CD1c-positive myeloid dendritic cell (primary cell): ENCODE data around the gene NEDD4.
"Not testable (repeated sequence)": the region's sequence is repeated elsewhere in the genome, so short reads cannot be mapped to it uniquely, and the experiment has no call there.

Source experiments
- DNase-seq: peaks from one replicate; pipeline ENCODE4 v3.0.0-alpha.2; 2016; ENCODE audit errors: extremely low spot score

NEDD4 gene

DNA sequence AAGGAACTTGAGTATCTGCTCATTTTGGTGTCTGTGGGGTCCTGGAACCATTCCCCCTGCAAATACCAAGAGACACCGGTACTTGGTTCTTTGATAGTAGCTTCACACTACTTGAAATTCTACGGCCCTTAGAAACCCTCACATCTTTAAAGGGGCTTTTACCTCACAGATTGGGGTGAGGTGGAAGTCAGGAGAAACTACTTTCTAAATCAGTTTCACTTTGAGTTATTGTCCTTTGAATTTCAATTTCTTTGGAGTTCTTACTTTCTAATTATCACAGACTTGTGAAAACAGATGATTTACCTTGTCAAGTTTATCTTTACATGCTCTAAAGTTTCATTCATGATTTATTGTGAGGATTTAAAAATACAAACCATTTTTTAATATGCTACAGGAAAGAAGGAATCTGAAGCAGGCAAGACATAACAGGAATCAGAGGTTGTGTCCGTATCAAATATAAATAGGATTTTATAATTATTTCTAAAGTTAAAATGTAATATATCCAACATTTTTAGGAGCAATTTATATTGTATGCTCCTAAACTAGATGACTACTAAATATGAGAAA, 98.9 kb downstream of the NEDD4 start:
- no peak for DNase-seq

DNA sequence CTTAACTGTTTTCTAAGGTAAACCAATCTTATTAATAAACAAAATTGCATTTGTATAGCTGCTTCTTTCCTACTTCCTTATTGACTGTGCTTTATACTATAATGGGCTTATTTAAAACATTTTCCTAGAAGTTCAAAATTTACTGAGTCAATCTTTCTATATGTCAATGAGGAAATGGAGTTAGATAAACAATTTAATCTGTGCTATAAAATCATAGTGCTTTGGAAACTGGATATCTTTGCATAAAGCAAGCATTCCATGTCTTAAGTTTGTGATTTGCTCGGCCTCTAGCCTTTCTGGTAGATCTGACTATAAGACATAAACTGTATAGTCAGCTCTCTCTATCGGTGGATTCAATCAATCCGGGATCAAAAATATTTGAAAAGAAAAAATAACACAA, 99.6 kb downstream of the NEDD4 start:
- no peak for DNase-seq

DNA sequence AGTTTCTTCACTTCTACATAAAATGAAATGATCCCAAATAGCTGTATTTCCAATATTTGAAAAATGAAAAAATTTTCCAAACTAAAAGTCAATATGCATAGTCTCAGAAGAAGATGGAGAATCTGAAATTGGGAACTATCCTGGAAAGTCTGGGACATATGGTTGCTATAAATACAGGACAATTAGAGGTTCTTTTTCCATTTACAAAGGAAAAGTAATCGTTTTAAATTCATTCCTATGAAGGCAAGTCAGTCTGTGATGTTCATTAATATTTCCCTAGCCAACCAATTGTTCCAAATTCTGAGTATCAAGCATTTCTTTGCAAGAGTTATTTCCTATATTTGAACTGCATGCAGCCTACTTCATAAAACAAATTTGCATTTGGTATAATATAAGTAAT, 102.2 kb downstream of the NEDD4 start:
- DNase-seq, result no peak

DNA sequence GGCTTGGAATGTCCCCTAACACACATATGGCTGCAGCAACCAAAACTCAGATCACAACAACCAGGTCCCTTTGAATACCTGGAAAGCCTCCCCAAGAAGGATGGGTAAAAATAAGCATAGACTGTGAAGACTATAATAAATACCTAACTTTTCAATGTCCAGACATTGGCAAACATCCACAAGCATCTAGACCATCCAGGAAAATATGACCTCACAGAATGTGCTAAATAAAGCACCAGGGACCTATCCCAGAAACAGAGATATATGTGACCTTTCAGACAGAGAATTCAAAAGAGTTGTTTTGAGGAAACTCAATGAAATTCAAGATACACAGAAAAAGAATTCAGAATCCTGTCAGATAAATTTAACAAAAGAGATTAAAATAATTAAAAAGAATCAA, 109.2 kb downstream of the NEDD4 start:
- no peak for DNase-seq

DNA sequence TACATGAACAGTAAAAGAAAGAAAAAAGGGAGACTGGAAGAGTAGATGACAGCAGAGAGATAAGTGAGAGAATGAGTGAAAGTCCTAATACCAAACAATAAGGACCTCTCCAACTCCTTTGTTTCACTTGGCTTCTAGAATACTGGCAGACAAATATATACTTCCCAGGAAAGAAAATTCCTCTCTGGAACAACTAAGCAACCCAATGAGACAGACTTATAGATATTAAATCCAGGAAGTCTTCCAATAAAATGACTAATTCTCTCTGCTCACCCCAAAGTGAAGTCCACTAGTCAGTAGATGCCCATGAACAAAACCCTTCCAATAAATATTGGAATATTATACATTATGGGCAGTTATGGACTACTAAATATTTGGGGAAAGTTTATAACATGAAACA, 114.2 kb downstream of the NEDD4 start:
- DNase-seq, result no peak

DNA sequence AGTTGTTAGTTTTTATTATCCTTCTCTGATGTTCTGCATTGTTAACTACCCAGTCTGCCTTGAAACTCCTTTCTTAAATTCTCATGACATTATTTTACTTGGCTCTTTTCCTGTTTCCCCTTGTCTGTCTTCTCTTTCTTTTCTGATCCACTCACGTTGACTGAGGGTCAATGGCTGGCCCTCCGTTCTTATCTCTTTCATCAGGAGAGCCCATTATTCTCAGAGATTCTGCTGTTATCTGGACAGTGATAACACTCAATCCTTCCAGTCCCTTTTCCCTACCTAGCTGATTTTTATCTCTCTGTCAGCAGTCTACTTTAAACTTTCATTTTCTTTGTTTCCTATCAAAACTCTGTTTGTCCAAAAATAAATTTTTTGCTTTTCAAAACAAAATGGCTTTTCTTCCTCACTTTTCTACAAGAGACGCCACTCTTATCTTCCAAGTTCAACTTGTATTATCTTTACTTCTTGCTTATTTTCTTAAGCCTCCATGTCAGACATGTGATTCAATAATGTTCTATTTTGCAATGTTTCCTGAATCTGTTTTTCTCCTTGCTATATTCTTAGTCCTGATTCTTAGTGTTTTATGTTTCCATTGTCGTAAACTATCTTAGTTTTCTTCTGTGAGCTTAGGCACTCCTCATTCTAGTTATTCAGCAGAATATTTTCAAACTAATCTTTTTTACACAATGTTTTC, 120.2 kb downstream of the NEDD4 start:
- DNase-seq, result no peak

DNA sequence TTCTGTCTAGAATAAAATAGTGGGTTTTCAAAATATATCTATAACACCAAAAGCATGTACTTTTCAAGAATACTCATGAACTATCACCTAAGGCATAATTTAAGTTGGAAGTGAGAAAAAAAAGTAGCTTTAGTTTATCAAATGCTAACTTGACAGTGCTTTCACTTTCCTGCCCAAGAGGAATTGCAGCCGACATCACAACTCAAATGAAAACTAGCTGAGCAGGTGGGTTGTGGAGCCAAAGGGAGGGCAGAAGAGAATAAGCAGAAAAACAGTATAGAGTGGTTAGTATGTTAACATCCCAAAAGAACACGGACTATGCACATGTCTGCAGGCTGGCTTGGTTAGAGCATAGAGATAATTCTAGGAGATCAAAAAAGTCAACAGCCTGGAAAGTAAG, 120.9 kb downstream of the NEDD4 start:
- DNase-seq, result no peak

DNA sequence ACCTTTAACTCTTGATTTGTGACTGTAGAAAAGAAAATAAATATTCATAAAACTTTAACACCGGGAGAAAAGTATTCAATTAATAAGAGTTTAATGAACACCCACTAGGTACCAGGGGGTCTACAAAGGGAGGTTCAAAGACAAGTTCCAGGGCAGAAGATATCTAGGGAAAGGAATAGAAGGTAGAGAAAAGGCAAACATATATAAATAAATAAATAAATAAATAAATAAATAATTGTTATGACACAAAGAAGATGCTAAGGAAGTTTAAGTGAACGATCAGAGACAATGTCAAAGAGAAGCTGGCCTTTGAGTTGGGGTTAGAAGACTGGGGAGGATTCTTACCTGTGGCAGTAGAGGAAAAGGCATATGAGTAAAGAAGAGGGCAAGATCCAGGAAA, 123.8 kb downstream of the NEDD4 start:
- DNase-seq, result no peak

DNA sequence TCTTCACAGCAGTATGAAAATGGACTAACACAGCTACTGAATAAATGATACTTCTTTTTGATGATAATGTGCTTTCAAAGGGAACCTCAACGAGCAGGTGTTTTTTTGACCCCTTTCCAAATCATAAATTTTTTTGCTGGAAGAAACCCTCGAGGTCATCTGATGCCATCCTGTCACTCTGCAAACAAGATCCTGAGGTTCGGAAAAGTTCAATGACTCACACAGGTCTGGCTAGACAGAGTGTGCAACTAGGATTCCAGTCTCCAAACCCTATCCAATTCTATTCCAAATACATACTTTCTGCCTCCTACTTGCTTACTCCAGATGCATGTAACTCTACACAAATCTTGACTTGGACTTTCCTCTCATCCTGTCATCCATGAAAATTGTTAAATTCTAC, 124.7 kb downstream of the NEDD4 start:
- DNase-seq, result no peak

DNA sequence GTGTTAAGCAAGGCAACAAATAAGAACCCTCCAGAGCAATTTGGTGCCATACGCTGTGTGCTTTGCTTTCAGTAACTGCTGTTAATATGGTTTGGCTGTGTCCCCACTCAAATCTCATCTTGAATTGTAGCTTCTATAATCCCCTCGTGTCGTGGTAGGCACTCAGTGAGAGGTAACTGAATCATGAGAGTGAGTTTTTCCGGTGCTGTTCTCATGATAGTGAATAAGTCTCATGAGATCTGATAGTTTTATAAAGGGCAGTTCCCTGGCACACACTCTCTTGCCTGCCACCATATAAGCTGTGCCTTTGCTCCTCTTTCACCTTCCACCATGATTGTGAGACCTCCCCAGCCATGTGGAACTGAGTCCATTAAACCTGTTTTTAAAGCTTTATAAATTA, 125.1 kb downstream of the NEDD4 start:
- not testable (repeated sequence) for DNase-seq

DNA sequence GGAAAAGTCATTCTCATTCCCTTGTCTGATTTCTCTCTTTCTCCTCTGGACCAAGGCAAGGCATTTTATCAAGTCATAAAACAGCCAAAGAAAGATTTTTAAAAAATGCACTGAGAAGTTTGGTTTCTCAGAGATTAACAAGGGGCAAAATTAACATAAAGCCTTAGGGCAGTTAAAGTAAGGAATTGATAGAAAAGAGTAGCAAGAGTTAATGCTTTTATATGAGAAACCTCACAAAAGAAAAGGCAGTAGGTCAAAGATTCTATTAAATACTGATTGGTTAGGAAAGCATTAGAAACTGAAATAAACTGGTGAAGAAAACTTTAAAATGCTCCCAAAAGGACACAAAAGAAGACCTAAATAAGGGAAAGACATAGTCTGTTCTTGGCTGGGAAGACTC, 129.5 kb downstream of the NEDD4 start:
- no peak for DNase-seq

DNA sequence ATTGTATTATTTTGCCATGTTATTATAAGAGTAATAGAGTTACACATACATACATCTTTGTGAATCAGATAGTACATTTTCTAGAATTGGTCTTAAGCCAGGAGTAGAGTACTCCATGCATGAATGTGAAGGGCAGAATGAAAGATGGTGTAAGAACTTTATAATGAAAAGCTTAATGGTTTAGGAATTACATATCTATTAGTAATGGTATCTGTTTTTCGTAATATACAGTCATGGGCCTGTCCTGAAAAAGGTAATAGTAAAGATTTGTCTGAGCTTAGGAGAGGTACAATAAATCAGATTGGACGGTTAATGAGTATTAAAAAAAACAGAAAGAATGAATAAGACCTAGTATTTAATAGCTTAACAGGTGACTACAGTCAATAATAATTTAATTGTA, 132.3 kb downstream of the NEDD4 start:
- no peak for DNase-seq

DNA sequence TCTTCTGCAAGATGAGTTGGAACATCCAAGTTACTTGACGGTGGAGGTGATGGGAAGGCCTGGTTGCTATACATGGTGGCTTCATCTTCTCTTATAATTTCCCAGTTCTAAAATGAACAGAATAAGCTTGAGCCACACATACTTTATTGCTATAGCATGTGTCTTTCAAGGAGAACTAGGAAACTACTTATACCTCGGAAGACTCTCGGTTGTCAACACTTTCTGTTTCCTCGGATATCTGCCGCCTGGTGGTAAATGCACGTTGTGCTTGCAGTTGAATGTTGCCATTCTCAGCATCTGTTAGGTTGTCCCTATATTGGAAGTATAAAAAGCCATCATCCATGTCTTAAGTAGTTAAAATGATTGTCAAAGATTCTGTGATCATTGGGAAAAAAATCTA, 132.9 kb downstream of the NEDD4 start:
- DNase-seq, result no peak

DNA sequence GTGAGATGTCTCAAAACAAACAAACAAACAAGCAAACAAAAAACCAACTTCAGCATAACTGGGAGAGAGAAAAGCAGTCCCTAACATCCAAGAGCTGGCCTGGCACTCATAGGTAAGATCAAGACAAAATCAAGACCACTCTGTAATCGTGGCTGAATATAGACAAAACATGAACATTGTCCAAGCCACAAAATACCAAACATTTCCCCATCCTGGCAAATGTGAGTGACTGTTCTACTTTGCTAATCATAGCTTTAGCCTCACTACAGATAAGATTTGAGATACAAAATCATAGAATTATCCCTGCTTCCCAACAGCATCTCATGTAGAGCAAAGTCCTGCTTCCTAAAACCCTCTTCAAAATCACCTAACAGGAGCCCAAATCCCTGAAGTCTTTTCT, 133.7 kb downstream of the NEDD4 start:
- DNase-seq, result no peak

DNA sequence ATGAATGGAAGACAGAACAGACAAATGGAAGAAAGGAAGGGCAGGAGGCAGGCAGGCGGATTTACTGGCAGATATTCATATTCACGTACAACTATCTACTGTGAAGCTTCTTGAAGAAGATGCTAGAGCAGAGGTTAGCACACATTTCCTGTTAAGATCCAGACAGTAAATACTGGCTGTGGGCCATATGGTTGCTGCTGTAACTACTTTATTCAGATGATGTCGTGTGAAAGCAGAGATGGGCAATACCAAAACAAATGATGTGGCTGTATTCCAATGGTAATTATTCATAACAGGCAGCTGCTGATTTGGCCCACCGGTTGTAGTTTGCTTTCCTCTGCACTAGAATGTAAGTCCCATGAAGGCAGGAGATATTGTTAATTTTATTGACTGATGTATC, 134.8 kb downstream of the NEDD4 start:
- DNase-seq, result no peak

DNA sequence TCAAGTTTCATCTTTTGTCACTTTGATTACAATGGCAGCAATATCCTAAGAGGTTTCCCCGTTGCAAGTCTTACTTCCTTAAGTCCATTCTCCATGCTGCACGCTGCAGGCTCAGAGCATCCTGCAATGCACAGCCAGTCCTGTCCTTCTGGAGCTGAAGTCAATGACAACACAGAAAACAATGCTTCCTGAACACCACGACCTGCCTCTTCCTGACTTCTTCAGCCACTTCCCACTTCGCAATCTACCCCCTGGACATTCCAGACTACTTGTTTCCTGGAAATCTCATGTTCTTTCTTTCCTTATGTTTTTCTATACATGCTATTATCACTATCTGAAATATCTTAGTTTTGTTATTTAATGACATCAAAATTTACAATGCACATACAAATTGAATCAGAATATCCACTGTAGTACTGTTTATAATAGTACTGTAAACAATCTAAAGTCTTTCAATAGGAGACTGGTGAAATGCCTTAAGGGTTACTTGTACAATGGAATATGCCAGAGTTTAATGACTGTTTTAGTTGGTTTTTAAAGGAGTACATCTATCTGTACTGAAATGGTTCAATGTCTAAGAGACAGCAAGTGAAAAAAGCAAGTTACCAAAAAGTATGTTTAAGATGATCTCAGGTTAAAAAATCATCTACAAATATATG, 136.8 kb downstream of the NEDD4 start:
- DNase-seq, result no peak

DNA sequence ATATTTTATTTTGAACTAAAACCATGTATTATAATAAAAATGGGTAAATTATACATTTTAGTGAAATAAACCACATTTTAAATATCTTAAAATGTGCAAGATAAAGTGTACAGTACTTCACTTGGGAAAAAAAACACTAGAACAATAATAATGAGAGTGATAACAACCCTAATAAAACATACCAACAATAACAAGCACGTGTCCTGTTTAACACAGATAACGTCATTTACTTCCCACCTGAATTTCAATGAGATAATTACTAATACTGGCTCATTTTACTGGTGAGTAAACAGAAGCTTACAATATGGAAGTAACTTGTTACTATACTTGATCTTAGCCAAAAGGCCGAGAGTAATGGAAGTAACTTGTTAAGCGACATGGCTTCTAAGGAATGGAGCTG, 140.3 kb downstream of the NEDD4 start:
- no peak for DNase-seq

DNA sequence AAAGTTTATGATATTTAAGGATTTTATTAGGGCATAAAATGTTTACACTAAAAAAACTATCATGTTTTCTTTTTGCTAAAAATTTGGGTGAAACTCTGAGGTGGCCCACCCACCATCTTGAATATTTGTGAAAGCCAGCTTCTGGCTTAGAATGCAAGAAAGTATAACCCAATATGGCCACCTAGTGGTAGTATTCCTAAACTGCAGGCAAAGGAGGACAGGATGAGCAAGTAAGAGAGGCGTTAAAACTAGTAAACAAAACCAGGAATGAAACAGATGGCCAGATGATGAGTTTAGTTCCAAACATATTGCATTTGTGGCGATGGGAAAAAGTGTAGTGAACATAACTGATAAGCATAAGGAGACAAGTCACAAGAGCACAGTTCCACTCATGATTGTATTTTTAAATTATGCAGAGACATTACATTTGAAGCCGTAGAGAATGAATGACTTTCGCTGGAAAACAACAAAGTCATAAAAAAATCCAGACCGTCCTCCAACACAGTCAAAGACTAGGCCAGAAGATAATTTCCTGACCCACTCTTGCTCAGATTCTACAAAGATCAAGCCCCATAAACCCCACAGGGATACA, 147.2 kb downstream of the NEDD4 start:
- peak; percentile 68 for DNase-seq

DNA sequence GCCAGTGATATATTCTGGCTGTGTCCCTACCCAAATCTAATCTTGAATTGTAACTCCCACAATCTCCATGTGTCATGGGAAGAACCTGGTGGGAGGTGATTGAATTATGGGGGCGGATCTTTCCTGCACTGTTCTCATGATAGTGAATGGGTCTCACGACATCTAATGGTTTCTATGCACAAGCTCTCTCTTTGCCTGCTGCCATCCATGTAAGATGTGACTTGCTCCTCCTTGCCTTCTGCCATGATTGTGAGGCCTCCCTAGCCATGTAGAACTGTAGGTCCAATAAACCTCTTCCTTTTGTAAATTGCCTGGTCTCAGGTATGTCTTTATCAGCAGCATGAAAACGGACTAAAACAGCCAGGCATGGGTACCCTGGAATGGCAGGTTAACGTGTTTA, 150.5 kb downstream of the NEDD4 start:
- not testable (repeated sequence) for DNase-seq

DNA sequence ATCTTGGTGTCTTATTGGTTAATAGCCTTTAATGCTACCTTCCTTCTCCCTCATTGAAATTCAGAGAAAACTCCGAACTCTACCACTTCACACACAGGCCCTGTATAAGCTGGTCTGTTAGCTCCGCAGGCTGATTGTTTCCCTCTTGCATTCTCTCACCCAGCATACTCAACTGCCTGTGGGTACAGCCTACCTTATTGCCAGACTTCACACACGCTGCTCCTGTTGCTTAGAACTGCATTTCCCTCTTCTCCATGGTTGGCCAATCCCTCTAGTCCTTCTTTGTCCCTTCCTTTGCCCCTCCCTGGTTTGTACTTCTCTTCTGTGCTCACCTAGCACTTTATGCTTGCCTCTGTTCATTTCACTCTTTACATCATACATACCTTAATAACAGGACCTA, 157.5 kb downstream of the NEDD4 start:
- no peak for DNase-seq

DNA sequence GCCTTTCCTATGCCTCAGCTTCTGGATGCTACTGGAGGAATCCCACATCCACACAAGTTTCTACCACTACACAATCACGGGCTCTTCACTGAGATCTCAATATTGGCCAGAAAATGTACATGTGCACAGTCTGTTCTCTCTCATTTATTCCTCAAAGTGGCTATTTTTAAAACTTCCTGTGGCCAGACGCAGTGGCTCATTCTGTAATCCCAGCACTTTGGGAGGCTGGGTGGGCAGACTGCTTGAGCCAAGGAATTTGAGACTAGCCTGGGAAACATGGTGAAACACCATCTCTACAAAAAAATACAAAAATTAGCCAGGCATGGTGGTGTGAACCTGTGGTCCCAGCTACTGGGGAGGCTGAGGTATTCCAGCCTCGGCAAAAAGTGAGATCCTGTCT, 159.1 kb downstream of the NEDD4 start:
- no peak for DNase-seq

DNA sequence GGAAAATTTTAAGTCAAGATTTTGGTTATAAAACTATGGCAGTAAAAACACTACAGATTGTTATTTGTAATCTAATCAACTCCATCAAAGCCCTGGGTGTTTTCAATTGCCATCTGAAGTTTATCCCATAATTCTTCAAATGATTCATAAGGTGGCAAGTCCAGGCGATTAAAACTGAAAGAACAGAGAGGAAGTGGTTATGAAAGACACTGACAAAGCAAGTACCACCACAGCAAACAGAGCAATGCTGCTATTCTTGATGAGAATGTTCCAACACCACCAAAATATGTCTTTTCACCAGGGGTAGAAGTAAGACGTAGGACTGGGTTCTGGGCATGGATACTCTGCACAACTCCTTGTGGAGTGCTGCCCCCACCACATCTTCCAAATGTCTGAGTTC, 163.6 kb downstream of the NEDD4 start:
- DNase-seq, result peak; percentile 3

DNA sequence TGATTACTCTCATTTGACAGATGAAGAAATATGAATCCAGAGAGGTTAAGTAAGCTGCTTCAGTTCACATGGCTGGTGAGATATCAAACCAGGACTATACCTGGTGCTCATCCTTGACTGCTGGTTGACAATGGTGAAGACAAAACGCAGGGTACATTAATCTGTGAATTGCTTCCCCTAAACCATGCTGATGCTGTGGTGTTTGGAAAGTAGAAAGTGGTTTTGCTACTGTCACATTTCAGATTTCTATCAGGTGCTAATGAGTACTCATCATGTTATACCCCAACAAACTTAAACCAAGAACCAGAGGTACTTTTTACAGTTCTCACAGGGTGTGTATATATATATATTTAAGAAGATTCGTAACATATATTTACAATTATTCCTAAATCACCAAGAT, 165.5 kb downstream of the NEDD4 start:
- DNase-seq, result no peak
